IMR-90 (cell line): ENCODE results near the gene MTHFSD. TPM values are rescaled to one million over a fixed set of nuclear protein-coding genes. Genes with fewer than 3 reads are reported as not detected.

Experiments
- ATAC-seq: fragments of 200-7000 bp; cut with Tn5 transposase; 2 replicates; pipeline ENCODE4 v1.9.1; 2020; ENCODE audit warnings: low read depth, mild to moderate bottlenecking, moderate library complexity
- BruUV-seq: library from RNA; stranded (reverse); fragments of 400-500 nt; replicated peaks from 2 replicates; lab custom pipeline; 2021; lab: Mats Ljungman, UMichigan
- CTCF ChIA-PET: fragments of 300-600 bp; formaldehyde crosslinking; extraction: SDS; loops from one replicate; lab custom pipeline; 2021; ENCODE audit warnings: antibody characterized with exemption; lab: Yijun Ruan, JAX
- POLR2A ChIA-PET: fragments of 300-600 bp; sonication (Branson Sonifier 250); formaldehyde crosslinking; loops from one replicate; lab custom pipeline; 2022; ENCODE audit warnings: antibody characterized with exemption; ENCODE audit not compliant: unreplicated experiment; lab: Charles Lee
- DNase-seq: peaks from one replicate; pipeline ENCODE4 v3.0.0; 2013
- H2AFZ ChIP-seq: replicated peaks from 2 replicates; pipeline ENCODE3; 2013; ENCODE audit warnings: low read length, mild to moderate bottlenecking; ENCODE audit not compliant: poor library complexity
- H2AK5ac ChIP-seq: 2 replicates; pipeline ENCODE4 v1.6.1; 2013; ENCODE audit warnings: low read depth, low read length, inconsistent platforms
- H2AK9ac ChIP-seq: replicated peaks from 2 replicates; pipeline ENCODE3; 2013; ENCODE audit warnings: mild to moderate bottlenecking, low read depth, low read length, moderate library complexity; ENCODE audit not compliant: poor library complexity
- H2BK120ac ChIP-seq: 2 replicates; pipeline ENCODE4 v1.6.1; 2013; ENCODE audit warnings: low read depth, low read length, inconsistent platforms
- H2BK15ac ChIP-seq: 3 replicates; pipeline ENCODE4 v1.6.1; 2013; ENCODE audit warnings: low read depth, low read length, inconsistent platforms
- H2BK20ac ChIP-seq: 2 replicates; pipeline ENCODE4 v1.6.1; 2013; ENCODE audit warnings: low read depth, mild to moderate bottlenecking, inconsistent platforms, low read length, moderate library complexity
- H2BK5ac ChIP-seq: 2 replicates; pipeline ENCODE4 v1.6.1; 2013; ENCODE audit warnings: mild to moderate bottlenecking, low read depth, low read length, inconsistent platforms; ENCODE audit not compliant: poor library complexity, severe bottlenecking
- H3K14ac ChIP-seq: replicated peaks from 2 replicates; pipeline ENCODE4 v1.6.1; 2013; ENCODE audit warnings: low read depth, low read length, inconsistent platforms
- H3K18ac ChIP-seq: 2 replicates; pipeline ENCODE4 v1.6.1; 2013; ENCODE audit warnings: low read depth, low read length, control low read depth
- H3K23ac ChIP-seq: 2 replicates; pipeline ENCODE4 v1.6.1; 2013; ENCODE audit warnings: low read depth, low read length, inconsistent platforms
- H3K27ac ChIP-seq: 2 replicates; pipeline ENCODE4 v1.5.1; 2013; ENCODE audit warnings: mild to moderate bottlenecking, control low read depth, low read length; ENCODE audit not compliant: insufficient read depth
- H3K27me3 ChIP-seq: 2 replicates; pipeline ENCODE4 v1.6.1; 2013; ENCODE audit warnings: low read length; ENCODE audit not compliant: control insufficient read depth, insufficient read depth
- H3K36me3 ChIP-seq: 2 replicates; pipeline ENCODE4 v1.6.1; 2013; ENCODE audit warnings: low read length, mixed read lengths; ENCODE audit not compliant: control insufficient read depth, insufficient read depth
- H3K4ac ChIP-seq: 2 replicates; pipeline ENCODE4 v1.6.1; 2013; ENCODE audit warnings: low read depth, low read length, inconsistent platforms
- H3K4me1 ChIP-seq: 2 replicates; pipeline ENCODE4 v1.6.1; 2013; ENCODE audit warnings: low read length, mixed read lengths; ENCODE audit not compliant: control insufficient read depth, insufficient read depth
- H3K4me2 ChIP-seq: 2 replicates; pipeline ENCODE4 v1.6.1; 2013; ENCODE audit warnings: low read depth, mild to moderate bottlenecking, control low read depth, low read length, moderate library complexity
- H3K4me3 ChIP-seq: 2 replicates; pipeline ENCODE4 v1.5.1; 2013; ENCODE audit warnings: low read depth, mild to moderate bottlenecking, control low read depth, low read length, moderate library complexity; ENCODE audit not compliant: insufficient read depth
- H3K56ac ChIP-seq: 2 replicates; pipeline ENCODE4 v1.6.1; 2013; ENCODE audit warnings: low read length, inconsistent platforms; ENCODE audit not compliant: insufficient read depth; ENCODE audit errors: extremely low read depth
- H3K79me1 ChIP-seq, 2 experiments: 2 replicates each; pipeline ENCODE4 v1.6.1; 2013; ENCODE audit warnings: low read length in 2 of 2, inconsistent platforms in 1 of 2, low read depth in 1 of 2
- H3K9ac ChIP-seq: 2 replicates; pipeline ENCODE4 v1.6.1; 2013; ENCODE audit warnings: low read depth, low read length, control low read depth
- H3K9me1 ChIP-seq: 2 replicates; pipeline ENCODE4 v1.6.1; 2013; ENCODE audit warnings: low read length, inconsistent platforms; ENCODE audit not compliant: insufficient read depth
- H3K9me3 ChIP-seq: 2 replicates; pipeline ENCODE4 v1.6.1; 2013; ENCODE audit warnings: low read length; ENCODE audit not compliant: control insufficient read depth, insufficient read depth
- H4K20me1 ChIP-seq: 2 replicates; pipeline ENCODE4 v1.6.1; 2013; ENCODE audit warnings: low read length, inconsistent platforms; ENCODE audit not compliant: insufficient read depth
- H4K5ac ChIP-seq: 2 replicates; pipeline ENCODE4 v1.6.1; 2013; ENCODE audit warnings: mild to moderate bottlenecking, low read depth, low read length, control low read depth
- H4K8ac ChIP-seq, 2 experiments: 2 replicates each; pipeline ENCODE4 v1.6.1; 2013; ENCODE audit warnings: low read depth in 2 of 2, low read length in 2 of 2, control low read depth in 1 of 2, inconsistent platforms in 1 of 2
- H4K91ac ChIP-seq: 2 replicates; pipeline ENCODE4 v1.6.1; 2013; ENCODE audit warnings: low read depth, low read length, inconsistent platforms; ENCODE audit not compliant: insufficient read depth
- MAFK ChIP-seq: IDR thresholded peaks from 2 replicates; pipeline ENCODE4 v1.6.1; 2012; ENCODE audit warnings: low read depth, low read length, improper control_type of control experiment
- NFE2L2 ChIP-seq: fragments of 150-350 bp; IDR thresholded peaks from 2 replicates; pipeline ENCODE4 v1.6.1; 2016; ENCODE audit warnings: low read depth, mild to moderate bottlenecking, low read length
- POLR2A ChIP-seq: IDR thresholded peaks from 2 replicates; pipeline ENCODE4 v1.6.1; 2012; ENCODE audit warnings: mild to moderate bottlenecking, low read depth, low read length
- RAD21 ChIP-seq: IDR thresholded peaks from 2 replicates; pipeline ENCODE4 v1.6.1; 2012; ENCODE audit warnings: low read length, improper control_type of control experiment
- WGBS, 2 experiments: methylation state at CpG; one replicate each; pipeline versions ENCODE4 v1.1.5 to v1.1.7; 2013; ENCODE audit warnings: missing lambda C conversion rate in 2 of 2; ENCODE audit not compliant: insufficient read length in 1 of 2; ENCODE audit errors: extremely low coverage in 2 of 2; 5-methylcytosine and 5-hydroxymethylcytosine counted together
- dilution Hi-C: fragments of 300-500 bp; cut with HindIII; formaldehyde crosslinking; loops from one replicate; pipeline ENCODE4 v1.14.3; 2018; ENCODE audit warnings: low sequenced_read_pairs; ENCODE audit not compliant: unreplicated experiment
- in situ Hi-C: fragments of 300-500 bp; cut with MboI; formaldehyde crosslinking; loops from 3 replicates; pipeline ENCODE4 v1.14.3; 2019; ENCODE audit warnings: low sequenced_read_pairs, inconsistent platforms, mixed read lengths
- intact Hi-C: fragments of 100-400 bp; cut with micrococcal nuclease; formaldehyde crosslinking; loops from 2 replicates; pipeline ENCODE4 v1.10.0; 2022
- polyA plus RNA-seq, 3 experiments: library from polyadenylated mRNA; depleted of rRNA; stranded (reverse); fragments of >200 nt; gene quantifications; 2 replicates each; pipeline ENCODE4 v1.2.3, GENCODE V29; 2012; ENCODE audit warnings: low replicate concordance in 1 of 3
- total RNA-seq: library from RNA; depleted of rRNA; stranded (reverse); fragments of >200 nt; gene quantifications from 2 replicates; pipeline ENCODE4 v1.2.3, GENCODE V29; 2012

Gene MTHFSD
- total and polyA plus RNA-seq, 2 of the 4 experiments (the other 2 are of a cell fraction): 8.2 to 16.8 TPM

DNA sequence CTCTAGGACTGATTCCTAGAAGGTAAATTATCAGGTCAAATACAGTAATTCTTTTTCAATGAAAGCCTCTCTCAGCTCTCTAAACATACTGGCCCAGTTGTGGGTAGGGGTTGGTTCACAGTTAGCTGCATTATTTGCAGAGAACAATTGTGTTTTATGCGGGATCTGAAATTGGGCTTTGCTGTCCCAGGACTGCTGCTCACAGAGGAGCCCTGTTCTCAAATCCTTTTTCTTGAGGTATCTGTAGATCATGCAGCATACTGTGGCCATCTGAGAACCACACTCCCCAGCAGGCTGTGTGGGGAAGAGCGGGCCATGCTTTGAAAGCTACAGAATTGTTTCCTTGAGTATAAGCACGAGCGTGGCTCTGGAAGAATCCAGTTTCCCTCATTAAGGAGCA, 17.5 kb downstream of the MTHFSD start:
- Histone ChIP-seq H3K9ac (no peak overlapping the region), H3K4me2 (no peak overlapping the region), H3K9me3 (no peaks in the 10 kb centered on the region), H2BK20ac (no peak overlapping the region), H3K79me1 (no peaks in the 10 kb centered on the region), H3K14ac (no peak overlapping the region), H3K36me3 (peaks cover 44% of the 10 kb centered on the region), H2BK5ac (no peak overlapping the region), H3K4me1 (no peaks in the 10 kb centered on the region), H3K18ac (no peak overlapping the region), H4K8ac (no peak overlapping the region), H3K27me3 (no peaks in the 10 kb centered on the region), H4K91ac (no peak overlapping the region), H2BK120ac (no peak overlapping the region), H2AK5ac (no peak overlapping the region), H3K9me1 (no peaks in the 10 kb centered on the region), H3K27ac (no peak overlapping the region), H3K56ac (no peak overlapping the region), H2AFZ (no peak overlapping the region), H3K4ac (no peak overlapping the region), H2AK9ac (no peak overlapping the region), H4K5ac (no peak overlapping the region), H4K20me1 (no peaks in the 10 kb centered on the region), H2BK15ac (no peak overlapping the region), H3K4me3 (no peak overlapping the region), H3K23ac (no peak overlapping the region)
- CTCF ChIA-PET: no interaction called here
- in situ Hi-C loops: no loop called here
- WGBS, 2 experiments: no CpG with 5 or more reads among the region's 4 CpGs
- ATAC-seq (no peak), DNase-seq (no peak)
- no TSS peak for BruUV-seq
- dilution Hi-C loops: no loop called here
- POLR2A ChIA-PET: no interaction called here
- intact Hi-C loops: no loop called here
- TF ChIP-seq RAD21 (no peak), POLR2A (no peak), NFE2L2 (no peak), MAFK (no peak)
